Measurements from ENCODE around the gene NFATC4.

Gene NFATC4

DNA sequence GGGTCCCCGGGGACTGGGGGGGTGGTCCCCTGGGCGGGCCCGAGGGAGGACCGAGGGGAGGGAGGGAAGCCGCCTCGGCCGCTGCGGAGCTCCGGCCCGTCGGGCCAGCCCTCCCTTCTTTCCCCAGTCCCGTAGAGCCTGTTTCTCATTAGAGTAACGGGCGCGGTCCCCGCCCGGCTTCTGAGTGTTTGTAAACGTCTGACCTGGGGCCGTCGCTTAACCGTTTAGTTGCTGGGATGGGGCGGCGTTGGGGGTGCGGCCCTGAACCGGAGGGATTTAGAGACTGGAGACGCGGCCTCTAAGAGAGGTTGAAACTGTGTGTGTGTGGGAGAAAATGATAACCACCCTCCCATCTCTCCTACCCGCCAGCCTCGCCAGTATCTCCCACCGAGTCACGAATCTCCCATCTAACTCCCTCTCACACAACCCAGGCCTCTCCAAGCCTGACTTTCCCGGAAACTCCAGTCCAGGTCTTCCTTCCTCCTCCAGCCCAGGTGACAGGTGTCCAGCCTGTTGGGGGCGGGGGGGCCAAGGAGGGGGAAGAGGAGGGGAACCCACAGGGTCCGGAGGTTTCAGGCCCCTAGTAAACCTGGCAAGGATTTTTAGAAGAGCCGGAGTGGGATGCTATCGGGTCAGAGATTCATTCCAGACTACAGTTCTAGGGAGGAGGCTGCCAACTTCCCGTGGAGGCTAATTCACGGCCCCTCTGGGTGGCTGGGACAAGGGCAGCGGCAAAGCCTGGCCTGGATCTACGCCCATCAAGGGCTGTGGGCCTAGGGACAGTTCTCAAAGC lies 1.1 kb upstream of the NFATC4 start:
- TF ChIP-seq, protein P1, sequence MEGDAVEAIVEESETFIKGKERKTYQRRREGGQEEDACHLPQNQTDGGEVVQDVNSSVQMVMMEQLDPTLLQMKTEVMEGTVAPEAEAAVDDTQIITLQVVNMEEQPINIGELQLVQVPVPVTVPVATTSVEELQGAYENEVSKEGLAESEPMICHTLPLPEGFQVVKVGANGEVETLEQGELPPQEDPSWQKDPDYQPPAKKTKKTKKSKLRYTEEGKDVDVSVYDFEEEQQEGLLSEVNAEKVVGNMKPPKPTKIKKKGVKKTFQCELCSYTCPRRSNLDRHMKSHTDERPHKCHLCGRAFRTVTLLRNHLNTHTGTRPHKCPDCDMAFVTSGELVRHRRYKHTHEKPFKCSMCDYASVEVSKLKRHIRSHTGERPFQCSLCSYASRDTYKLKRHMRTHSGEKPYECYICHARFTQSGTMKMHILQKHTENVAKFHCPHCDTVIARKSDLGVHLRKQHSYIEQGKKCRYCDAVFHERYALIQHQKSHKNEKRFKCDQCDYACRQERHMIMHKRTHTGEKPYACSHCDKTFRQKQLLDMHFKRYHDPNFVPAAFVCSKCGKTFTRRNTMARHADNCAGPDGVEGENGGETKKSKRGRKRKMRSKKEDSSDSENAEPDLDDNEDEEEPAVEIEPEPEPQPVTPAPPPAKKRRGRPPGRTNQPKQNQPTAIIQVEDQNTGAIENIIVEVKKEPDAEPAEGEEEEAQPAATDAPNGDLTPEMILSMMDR (IDR thresholded peaks at IDR 0.05; ENCODE audit: low read depth, low read length, missing control alignments) = no peak
- peak overlapping the region; percentile 48 for H3K4me3 ChIP-seq (ENCODE audit: low read depth, low read length)
- in situ Hi-C loops (cut with HindIII; ENCODE audit: low pct_ligation_motif_present, low sequenced_read_pairs) = no loop called here
- no peaks in the 10 kb centered on the region for H3K27me3 ChIP-seq (replicated peaks)
- H3K36me3 ChIP-seq (replicated peaks) = no peaks in the 10 kb centered on the region
- peak overlapping the region; percentile 81 for H3K27ac ChIP-seq
- peak; percentile 89 for DNase-seq

DNA sequence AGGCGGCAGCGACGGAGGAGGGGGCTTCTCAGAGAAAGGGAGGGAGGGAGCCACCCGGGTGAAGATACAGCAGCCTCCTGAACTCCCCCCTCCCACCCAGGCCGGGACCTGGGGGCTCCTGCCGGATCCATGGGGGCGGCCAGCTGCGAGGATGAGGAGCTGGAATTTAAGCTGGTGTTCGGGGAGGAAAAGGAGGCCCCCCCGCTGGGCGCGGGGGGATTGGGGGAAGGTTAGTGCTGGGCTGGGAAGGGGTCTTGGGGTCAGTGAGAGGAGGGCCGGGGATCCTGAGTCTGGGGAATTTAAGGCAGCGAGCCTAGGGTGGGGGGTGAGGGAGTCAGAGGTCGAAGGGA lies 203 bp downstream of the NFATC4 start:
- H3K36me3 ChIP-seq (replicated peaks) = peaks cover 3% of the 10 kb centered on the region
- H3K4me3 ChIP-seq (ENCODE audit: low read depth, low read length) = peak overlapping the region; percentile 80
- TF ChIP-seq, protein P1 (IDR thresholded peaks at IDR 0.05; ENCODE audit: low read depth, low read length, missing control alignments) = no peak
- DNase-seq = no peak
- H3K27me3 ChIP-seq (replicated peaks) = no peaks in the 10 kb centered on the region
- H3K27ac ChIP-seq = peak overlapping the region; percentile 82
- in situ Hi-C loops (cut with HindIII; ENCODE audit: low pct_ligation_motif_present, low sequenced_read_pairs) = no loop called here

DNA sequence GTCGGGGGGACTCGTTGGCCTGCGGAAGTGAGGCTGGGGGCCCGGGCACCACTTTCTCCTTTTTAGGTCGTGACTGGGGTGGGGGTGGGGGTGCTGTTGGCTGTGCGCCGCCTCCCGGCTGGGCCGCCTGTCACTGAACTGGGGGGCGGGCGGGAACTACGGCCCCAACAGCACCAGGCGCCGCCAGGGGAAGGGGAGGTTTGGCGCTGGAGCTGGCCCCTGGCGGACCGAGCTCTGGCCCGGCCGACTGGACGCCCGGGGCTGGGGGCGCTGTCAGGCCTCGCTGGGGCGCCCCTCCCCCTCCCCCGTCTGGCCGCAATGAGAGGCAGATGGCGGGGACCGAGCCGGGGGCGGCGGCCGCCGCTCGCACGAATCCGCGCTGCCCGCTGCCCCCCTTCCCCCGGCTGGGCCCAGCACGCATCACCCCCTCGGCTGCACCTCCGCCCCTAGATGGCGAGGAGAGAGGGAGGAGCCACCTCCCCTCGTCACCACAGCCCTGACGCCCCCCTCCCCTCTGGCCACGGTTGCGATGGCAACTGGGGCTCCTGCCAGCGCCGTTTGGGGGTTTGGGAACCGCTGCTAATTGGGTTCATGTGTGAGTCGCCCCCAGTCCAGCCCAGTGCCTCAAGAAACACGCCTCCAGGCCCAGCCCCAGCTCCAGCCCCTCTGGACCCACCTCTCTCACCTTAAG lies 723 bp downstream of the NFATC4 start:
- no peaks in the 10 kb centered on the region for H3K27me3 ChIP-seq (replicated peaks)
- TF ChIP-seq, protein P1 (IDR thresholded peaks at IDR 0.05; ENCODE audit: low read depth, low read length, missing control alignments) = no peak
- in situ Hi-C loops (cut with HindIII; ENCODE audit: low pct_ligation_motif_present, low sequenced_read_pairs) = no loop called here
- peak; percentile 46 for DNase-seq
- H3K36me3 ChIP-seq (replicated peaks) = peaks cover 9% of the 10 kb centered on the region
- peak overlapping the region; percentile 82 for H3K27ac ChIP-seq
- peak overlapping the region; percentile 80 for H3K4me3 ChIP-seq (ENCODE audit: low read depth, low read length)

DNA sequence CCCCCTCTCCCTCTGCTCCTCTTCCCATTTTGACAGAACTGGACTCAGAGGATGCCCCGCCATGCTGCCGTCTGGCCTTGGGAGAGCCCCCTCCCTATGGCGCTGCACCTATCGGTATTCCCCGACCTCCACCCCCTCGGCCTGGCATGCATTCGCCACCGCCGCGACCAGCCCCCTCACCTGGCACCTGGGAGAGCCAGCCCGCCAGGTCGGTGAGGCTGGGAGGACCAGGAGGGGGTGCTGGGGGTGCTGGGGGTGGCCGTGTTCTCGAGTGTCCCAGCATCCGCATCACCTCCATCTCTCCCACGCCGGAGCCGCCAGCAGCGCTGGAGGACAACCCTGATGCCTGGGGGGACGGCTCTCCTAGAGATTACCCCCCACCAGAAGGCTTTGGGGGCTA lies 1.5 kb downstream of the NFATC4 start:
- peak overlapping the region; percentile 80 for H3K4me3 ChIP-seq (ENCODE audit: low read depth, low read length)
- no peak overlapping the region for H3K27ac ChIP-seq
- H3K27me3 ChIP-seq (replicated peaks) = no peaks in the 10 kb centered on the region
- TF ChIP-seq, protein P1 (IDR thresholded peaks at IDR 0.05; ENCODE audit: low read depth, low read length, missing control alignments) = no peak
- no peak for DNase-seq
- peaks cover 15% of the 10 kb centered on the region for H3K36me3 ChIP-seq (replicated peaks)
- in situ Hi-C loops (cut with HindIII; ENCODE audit: low pct_ligation_motif_present, low sequenced_read_pairs) = no loop called here

DNA sequence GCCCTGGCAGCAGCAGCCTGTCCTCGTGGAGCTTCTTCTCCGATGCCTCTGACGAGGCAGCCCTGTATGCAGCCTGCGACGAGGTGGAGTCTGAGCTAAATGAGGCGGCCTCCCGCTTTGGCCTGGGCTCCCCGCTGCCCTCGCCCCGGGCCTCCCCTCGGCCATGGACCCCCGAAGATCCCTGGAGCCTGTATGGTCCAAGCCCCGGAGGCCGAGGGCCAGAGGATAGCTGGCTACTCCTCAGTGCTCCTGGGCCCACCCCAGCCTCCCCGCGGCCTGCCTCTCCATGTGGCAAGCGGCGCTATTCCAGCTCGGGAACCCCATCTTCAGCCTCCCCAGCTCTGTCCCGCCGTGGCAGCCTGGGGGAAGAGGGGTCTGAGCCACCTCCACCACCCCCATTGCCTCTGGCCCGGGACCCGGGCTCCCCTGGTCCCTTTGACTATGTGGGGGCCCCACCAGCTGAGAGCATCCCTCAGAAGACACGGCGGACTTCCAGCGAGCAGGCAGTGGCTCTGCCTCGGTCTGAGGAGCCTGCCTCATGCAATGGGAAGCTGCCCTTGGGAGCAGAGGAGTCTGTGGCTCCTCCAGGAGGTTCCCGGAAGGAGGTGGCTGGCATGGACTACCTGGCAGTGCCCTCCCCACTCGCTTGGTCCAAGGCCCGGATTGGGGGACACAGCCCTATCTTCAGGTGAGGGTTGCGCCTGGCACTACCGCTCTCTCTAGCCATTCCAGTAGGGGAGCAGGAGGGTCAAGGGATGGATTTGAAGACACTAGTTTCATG lies 2.1 kb downstream of the NFATC4 start:
- no peak for DNase-seq
- TF ChIP-seq, protein P1 (IDR thresholded peaks at IDR 0.05; ENCODE audit: low read depth, low read length, missing control alignments) = no peak
- Histone ChIP-seq H3K36me3 (replicated peaks) (peaks cover 15% of the 10 kb centered on the region), H3K27ac (no peak overlapping the region), H3K4me3 (ENCODE audit: low read depth, low read length) (no peak overlapping the region), H3K27me3 (replicated peaks) (no peaks in the 10 kb centered on the region)
- in situ Hi-C loops (cut with HindIII; ENCODE audit: low pct_ligation_motif_present, low sequenced_read_pairs) = no loop called here
